K562 (cell line): ENCODE results near the gene NDUFA5. TPM values are rescaled to one million over a fixed set of nuclear protein-coding genes. Genes with fewer than 3 reads are reported as not detected.

Experiments used
- KDM2B ChIP-seq: fragments of 250-450 bp; sonication (Bioruptor Pico); IDR thresholded peaks from 2 replicates; pipeline ENCODE4 v1.8.0; 2021; ENCODE audit warnings: mild to moderate bottlenecking, moderate library complexity
- RBFOX2 ChIP-seq: fragments of 200-400 bp; formaldehyde crosslinking; IDR thresholded peaks from 2 replicates; pipeline ENCODE4 v1.6.1; 2017; ENCODE audit warnings: low read depth, mild to moderate bottlenecking, low read length, moderate library complexity
- polyA plus RNA-seq, 8 experiments: library from polyadenylated mRNA; depleted of rRNA in 4 of 8; stranded (reverse) in 5 of 8; unstranded in 3 of 8; fragments of >200 nt; fragmentation: Nextera tagmentation in 2 of 8; fragmentation: Illumina TruSeq in 1 of 8; extraction: Ambion mirVana in 2 of 8; extraction: Trizol in 1 of 8; gene quantifications; 2 replicates each; pipeline versions ENCODE4 v1.2.1 to v1.2.3, GENCODE V29; 2011 to 2014; ENCODE audit warnings: inconsistent platforms in 1 of 8, missing spikeins in 1 of 8
- total RNA-seq, 7 experiments: library from RNA; depleted of rRNA in 6 of 7; stranded (reverse); fragments of >200 nt in 6 of 7; fragmentation: Illumina TruSeq in 2 of 7; extraction: Trizol in 2 of 7; gene quantifications; 2 replicates each; pipeline versions ENCODE4 v1.2.1 to v1.2.3, GENCODE V29; 2011 to 2021; ENCODE audit warnings: low replicate concordance in 1 of 7
- TF ChIP-seq, protein P1 (sequence below), 2 experiments: fragments of 450-650 bp; IDR thresholded peaks; 2 replicates each; pipeline ENCODE4 v1.6.1; 2016; ENCODE audit warnings: mild to moderate bottlenecking in 2 of 2, borderline replicate concordance in 1 of 2, low read depth in 1 of 2, moderate library complexity in 1 of 2
- TF ChIP-seq, protein P2 (sequence below): fragments of 250-450 bp; sonication (Bioruptor Pico); IDR thresholded peaks from 2 replicates; pipeline ENCODE4 v1.8.0; 2022; ENCODE audit warnings: inconsistent platforms, mild to moderate bottlenecking, moderate library complexity, borderline replicate concordance
- TF ChIP-seq, protein P3 (sequence below): fragments of 450-650 bp; IDR thresholded peaks from 2 replicates; pipeline ENCODE4 v1.6.1; 2016; ENCODE audit warnings: mild to moderate bottlenecking, moderate library complexity

The NDUFA5 gene
- total and polyA plus RNA-seq, 9 of the 15 experiments (the other 6 are each of a cell fraction or from before 2014, with no cell fraction given) = 155 to 677 (median 269) TPM

DNA sequence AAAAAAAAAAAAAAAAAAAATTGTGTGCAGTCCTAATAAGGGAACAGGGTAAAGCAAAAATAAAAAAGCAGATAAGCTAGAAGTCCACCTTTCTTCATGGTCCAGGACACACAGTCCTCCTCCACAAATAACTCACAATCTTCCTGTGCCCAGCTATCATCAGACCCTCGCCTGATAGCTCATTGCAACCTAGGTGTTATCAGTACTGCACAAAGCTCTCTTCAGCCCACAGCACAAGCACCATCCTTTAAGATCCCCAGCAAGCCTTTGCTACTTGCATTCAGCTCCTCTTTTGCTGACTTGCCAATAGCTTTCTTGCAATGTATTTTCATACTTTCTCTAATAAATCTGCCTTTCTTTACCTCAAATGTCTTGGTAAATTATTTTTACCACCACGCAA is 5.0 kb downstream of the NDUFA5 start (continued):
- TF ChIP-seq KDM2B (CRISPR knock-in tag) (no peak), RBFOX2 (no peak)
- TF ChIP-seq, protein P1, sequence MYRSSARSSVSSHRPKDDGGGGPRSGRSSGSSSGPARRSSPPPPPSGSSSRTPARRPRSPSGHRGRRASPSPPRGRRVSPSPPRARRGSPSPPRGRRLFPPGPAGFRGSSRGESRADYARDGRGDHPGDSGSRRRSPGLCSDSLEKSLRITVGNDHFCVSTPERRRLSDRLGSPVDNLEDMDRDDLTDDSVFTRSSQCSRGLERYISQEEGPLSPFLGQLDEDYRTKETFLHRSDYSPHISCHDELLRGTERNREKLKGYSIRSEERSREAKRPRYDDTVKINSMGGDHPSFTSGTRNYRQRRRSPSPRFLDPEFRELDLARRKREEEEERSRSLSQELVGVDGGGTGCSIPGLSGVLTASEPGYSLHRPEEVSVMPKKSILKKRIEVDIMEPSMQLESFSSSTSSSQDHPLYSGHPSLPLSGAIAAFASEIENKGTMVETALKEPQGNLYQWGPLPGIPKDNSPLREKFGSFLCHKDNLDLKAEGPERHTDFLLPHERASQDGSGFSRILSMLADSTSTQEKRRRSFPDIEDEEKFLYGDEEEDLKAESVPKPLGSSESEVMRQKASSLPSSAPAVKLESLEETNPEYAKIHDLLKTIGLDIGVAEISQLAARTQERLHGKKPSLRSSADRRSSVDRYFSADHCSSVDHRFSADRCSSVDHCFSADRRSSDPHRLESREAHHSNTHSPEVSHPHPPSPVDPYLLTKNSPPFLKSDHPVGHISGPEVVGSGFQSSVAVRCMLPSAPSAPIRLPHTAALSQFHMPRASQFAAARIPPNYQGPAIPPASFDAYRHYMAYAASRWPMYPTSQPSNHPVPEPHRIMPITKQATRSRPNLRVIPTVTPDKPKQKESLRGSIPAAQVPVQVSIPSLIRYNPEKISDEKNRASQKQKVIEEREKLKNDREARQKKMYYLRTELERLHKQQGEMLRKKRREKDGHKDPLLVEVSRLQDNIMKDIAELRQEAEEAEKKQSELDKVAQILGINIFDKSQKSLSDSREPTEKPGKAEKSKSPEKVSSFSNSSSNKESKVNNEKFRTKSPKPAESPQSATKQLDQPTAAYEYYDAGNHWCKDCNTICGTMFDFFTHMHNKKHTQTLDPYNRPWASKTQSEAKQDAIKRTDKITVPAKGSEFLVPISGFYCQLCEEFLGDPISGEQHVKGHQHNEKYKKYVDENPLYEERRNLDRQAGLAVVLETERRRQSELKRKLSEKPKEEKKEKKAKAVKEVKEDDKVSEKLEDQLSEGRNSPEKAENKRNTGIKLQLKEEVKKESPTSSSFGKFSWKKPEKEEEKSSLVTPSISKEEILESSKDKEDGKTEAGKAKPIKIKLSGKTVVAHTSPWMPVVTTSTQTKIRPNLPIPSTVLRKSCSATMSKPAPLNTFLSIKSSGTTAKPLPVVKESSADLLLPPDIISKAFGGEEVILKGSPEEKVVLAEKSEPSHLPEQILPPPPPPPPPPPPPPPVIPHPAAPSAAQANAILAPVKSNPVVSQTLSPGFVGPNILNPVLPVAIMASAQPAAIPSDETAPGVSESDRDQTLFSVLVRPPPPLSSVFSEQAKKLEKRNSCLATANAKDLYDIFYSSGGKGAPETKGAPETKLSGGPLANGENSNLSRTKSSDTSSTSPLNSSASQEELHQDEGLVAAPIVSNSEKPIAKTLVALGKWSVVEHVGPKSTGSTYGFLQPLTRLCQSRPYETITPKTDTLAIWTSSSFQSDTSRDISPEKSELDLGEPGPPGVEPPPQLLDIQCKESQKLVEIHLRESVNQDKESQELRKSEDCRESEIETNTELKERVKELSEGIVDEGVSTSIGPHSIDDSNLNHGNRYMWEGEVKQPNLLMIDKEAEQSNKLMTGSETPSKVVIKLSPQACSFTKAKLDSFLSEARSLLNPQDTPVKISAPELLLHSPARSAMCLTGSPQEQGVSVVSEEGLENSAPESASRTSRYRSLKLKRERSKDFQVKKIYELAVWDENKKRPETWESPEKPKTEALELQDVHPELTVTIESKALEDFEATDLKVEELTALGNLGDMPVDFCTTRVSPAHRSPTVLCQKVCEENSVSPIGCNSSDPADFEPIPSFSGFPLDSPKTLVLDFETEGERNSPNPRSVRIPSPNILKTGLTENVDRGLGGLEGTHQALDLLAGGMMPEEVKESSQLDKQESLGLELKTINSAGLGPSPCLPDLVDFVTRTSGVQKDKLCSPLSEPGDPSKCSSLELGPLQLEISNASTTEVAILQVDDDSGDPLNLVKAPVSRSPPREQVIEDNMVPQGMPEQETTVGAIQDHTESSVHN (IDR thresholded peaks at IDR 0.05; ENCODE audit: borderline replicate concordance in 1 of 2, low read depth in 1 of 2) = no peak
- TF ChIP-seq, protein P2, sequence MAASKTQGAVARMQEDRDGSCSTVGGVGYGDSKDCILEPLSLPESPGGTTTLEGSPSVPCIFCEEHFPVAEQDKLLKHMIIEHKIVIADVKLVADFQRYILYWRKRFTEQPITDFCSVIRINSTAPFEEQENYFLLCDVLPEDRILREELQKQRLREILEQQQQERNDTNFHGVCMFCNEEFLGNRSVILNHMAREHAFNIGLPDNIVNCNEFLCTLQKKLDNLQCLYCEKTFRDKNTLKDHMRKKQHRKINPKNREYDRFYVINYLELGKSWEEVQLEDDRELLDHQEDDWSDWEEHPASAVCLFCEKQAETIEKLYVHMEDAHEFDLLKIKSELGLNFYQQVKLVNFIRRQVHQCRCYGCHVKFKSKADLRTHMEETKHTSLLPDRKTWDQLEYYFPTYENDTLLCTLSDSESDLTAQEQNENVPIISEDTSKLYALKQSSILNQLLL (CRISPR knock-in tag) = no peak
- TF ChIP-seq, protein P3, sequence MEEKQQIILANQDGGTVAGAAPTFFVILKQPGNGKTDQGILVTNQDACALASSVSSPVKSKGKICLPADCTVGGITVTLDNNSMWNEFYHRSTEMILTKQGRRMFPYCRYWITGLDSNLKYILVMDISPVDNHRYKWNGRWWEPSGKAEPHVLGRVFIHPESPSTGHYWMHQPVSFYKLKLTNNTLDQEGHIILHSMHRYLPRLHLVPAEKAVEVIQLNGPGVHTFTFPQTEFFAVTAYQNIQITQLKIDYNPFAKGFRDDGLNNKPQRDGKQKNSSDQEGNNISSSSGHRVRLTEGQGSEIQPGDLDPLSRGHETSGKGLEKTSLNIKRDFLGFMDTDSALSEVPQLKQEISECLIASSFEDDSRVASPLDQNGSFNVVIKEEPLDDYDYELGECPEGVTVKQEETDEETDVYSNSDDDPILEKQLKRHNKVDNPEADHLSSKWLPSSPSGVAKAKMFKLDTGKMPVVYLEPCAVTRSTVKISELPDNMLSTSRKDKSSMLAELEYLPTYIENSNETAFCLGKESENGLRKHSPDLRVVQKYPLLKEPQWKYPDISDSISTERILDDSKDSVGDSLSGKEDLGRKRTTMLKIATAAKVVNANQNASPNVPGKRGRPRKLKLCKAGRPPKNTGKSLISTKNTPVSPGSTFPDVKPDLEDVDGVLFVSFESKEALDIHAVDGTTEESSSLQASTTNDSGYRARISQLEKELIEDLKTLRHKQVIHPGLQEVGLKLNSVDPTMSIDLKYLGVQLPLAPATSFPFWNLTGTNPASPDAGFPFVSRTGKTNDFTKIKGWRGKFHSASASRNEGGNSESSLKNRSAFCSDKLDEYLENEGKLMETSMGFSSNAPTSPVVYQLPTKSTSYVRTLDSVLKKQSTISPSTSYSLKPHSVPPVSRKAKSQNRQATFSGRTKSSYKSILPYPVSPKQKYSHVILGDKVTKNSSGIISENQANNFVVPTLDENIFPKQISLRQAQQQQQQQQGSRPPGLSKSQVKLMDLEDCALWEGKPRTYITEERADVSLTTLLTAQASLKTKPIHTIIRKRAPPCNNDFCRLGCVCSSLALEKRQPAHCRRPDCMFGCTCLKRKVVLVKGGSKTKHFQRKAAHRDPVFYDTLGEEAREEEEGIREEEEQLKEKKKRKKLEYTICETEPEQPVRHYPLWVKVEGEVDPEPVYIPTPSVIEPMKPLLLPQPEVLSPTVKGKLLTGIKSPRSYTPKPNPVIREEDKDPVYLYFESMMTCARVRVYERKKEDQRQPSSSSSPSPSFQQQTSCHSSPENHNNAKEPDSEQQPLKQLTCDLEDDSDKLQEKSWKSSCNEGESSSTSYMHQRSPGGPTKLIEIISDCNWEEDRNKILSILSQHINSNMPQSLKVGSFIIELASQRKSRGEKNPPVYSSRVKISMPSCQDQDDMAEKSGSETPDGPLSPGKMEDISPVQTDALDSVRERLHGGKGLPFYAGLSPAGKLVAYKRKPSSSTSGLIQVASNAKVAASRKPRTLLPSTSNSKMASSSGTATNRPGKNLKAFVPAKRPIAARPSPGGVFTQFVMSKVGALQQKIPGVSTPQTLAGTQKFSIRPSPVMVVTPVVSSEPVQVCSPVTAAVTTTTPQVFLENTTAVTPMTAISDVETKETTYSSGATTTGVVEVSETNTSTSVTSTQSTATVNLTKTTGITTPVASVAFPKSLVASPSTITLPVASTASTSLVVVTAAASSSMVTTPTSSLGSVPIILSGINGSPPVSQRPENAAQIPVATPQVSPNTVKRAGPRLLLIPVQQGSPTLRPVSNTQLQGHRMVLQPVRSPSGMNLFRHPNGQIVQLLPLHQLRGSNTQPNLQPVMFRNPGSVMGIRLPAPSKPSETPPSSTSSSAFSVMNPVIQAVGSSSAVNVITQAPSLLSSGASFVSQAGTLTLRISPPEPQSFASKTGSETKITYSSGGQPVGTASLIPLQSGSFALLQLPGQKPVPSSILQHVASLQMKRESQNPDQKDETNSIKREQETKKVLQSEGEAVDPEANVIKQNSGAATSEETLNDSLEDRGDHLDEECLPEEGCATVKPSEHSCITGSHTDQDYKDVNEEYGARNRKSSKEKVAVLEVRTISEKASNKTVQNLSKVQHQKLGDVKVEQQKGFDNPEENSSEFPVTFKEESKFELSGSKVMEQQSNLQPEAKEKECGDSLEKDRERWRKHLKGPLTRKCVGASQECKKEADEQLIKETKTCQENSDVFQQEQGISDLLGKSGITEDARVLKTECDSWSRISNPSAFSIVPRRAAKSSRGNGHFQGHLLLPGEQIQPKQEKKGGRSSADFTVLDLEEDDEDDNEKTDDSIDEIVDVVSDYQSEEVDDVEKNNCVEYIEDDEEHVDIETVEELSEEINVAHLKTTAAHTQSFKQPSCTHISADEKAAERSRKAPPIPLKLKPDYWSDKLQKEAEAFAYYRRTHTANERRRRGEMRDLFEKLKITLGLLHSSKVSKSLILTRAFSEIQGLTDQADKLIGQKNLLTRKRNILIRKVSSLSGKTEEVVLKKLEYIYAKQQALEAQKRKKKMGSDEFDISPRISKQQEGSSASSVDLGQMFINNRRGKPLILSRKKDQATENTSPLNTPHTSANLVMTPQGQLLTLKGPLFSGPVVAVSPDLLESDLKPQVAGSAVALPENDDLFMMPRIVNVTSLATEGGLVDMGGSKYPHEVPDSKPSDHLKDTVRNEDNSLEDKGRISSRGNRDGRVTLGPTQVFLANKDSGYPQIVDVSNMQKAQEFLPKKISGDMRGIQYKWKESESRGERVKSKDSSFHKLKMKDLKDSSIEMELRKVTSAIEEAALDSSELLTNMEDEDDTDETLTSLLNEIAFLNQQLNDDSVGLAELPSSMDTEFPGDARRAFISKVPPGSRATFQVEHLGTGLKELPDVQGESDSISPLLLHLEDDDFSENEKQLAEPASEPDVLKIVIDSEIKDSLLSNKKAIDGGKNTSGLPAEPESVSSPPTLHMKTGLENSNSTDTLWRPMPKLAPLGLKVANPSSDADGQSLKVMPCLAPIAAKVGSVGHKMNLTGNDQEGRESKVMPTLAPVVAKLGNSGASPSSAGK = no peak
